Natural killer cell (primary cell): Measurements from ENCODE around the gene EVI5L. TPM values are rescaled to one million over a fixed set of nuclear protein-coding genes. Genes with fewer than 3 reads are reported as not detected.

Experiments
- ATAC-seq, 3 donors: fragments of 150-1000 bp in 2 of 3; fragments of 200-7000 bp in 1 of 3; cut with Tn5 transposase; 1 replicate in 1 of 3; 2 replicates in 2 of 3; pipeline ENCODE4 v1.10.0; 2021; ENCODE audit warnings: mild to moderate bottlenecking in 2 of 3, moderate library complexity in 2 of 3
- DNase-seq, 2 donors: peaks; one replicate each; pipeline versions ENCODE4 v3.0.0 to v3.0.0-alpha.2; 2013 to 2021; ENCODE audit warnings: mixed read lengths in 1 of 2
- H3K27ac ChIP-seq: one replicate; pipeline ENCODE4 v1.5.1; 2013; ENCODE audit warnings: mild to moderate bottlenecking, low read length
- H3K27me3 ChIP-seq: one replicate; pipeline ENCODE4 v1.6.1; 2013; ENCODE audit warnings: low read length; ENCODE audit not compliant: control insufficient read depth, insufficient read depth
- H3K36me3 ChIP-seq: one replicate; pipeline ENCODE4 v1.6.1; 2013; ENCODE audit warnings: low read length; ENCODE audit not compliant: control insufficient read depth, insufficient read depth
- H3K4me1 ChIP-seq: one replicate; pipeline ENCODE4 v1.6.1; 2013; ENCODE audit warnings: low read length; ENCODE audit not compliant: control insufficient read depth, insufficient read depth
- H3K4me3 ChIP-seq: one replicate; pipeline ENCODE4 v1.5.1; 2013; ENCODE audit warnings: low read length
- H3K9me3 ChIP-seq: one replicate; pipeline ENCODE4 v1.6.1; 2013; ENCODE audit warnings: low read length; ENCODE audit not compliant: control insufficient read depth, insufficient read depth
- H3K27ac Mint-ChIP-seq, 2 donors: one replicate each; pipeline ENCODE4 v1.8.0; 2022; ENCODE audit warnings: mild to moderate bottlenecking in 2 of 2, mixed read lengths in 2 of 2, moderate library complexity in 1 of 2
- H3K27me3 Mint-ChIP-seq, 2 donors: one replicate each; pipeline ENCODE4 v1.8.0; 2022; ENCODE audit warnings: low read depth in 2 of 2, mixed read lengths in 2 of 2
- H3K36me3 Mint-ChIP-seq: one replicate; pipeline ENCODE4 v1.8.0; 2022; ENCODE audit warnings: mixed read lengths
- H3K4me1 Mint-ChIP-seq, 2 donors: one replicate each; pipeline ENCODE4 v1.8.0; 2022; ENCODE audit warnings: mixed read lengths in 2 of 2
- H3K4me3 Mint-ChIP-seq: one replicate; pipeline ENCODE4 v1.8.0; 2022; ENCODE audit warnings: mild to moderate bottlenecking, moderate library complexity, mixed read lengths
- H3K9me3 Mint-ChIP-seq, 2 donors: one replicate each; pipeline ENCODE4 v1.8.0; 2022; ENCODE audit warnings: mixed read lengths in 2 of 2
- CTCF ChIP-seq: fragments of 200-600 bp; IDR thresholded peaks from one replicate; pipeline ENCODE4 v1.8.0; 2022; ENCODE audit warnings: antibody characterized with exemption
- WGBS: methylation state at CpG from one replicate; pipeline ENCODE4 v1.1.7; 2013; ENCODE audit warnings: missing lambda C conversion rate; ENCODE audit not compliant: insufficient coverage; 5-methylcytosine and 5-hydroxymethylcytosine counted together
- intact Hi-C: fragments of 100-400 bp; cut with micrococcal nuclease; formaldehyde crosslinking; loops from one replicate; pipeline ENCODE4 v1.14.2; 2022
- total RNA-seq, 4 donors: library from RNA; stranded (reverse); fragments of 120-200 nt in 1 of 4; gene quantifications; one replicate each; pipeline versions ENCODE4 v1.2.3 to v1.2.4, GENCODE V29; 2013 to 2022

Gene EVI5L
- total RNA-seq, 3 donors from 2014 or later (not counting 1 experiment from before 2014, with no cell fraction given) = 9.6 to 13.5 (median 11.3) TPM

DNA sequence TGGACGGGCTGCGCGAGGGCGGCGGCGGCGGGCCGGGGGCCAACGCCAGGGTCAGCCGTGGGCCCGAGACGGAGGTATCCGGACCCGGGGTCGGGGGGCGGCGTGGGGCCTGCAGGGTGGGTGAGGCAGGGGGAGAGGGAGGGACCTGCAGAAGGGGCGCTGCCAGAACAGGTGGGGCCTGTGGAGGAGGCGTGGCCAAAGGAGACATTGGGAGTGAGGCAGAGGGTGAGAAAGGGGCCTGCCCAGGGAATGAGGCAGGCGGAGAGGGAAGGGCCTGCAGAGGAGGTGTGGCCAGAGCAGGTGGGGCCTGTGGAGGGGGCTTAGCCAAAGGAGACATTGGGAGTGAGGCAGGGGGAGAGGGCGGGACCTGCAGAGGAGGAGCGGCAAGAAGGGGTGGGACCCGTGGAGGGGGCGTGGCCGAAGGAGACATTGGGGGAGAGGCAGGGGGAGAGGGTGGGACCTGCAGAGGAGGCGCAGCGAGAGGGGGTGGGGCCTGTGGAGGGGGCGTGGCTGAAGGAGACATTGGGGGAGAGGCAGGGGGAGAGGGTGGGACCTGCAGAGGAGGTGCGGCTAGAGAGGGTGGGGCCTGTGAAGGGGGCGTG is 40.0 kb downstream of the EVI5L start:
- H3K4me1 Mint-ChIP-seq = peaks cover 12 to 35% of the 10 kb centered on the region in 2 donors
- no peaks in the 10 kb centered on the region for H3K36me3 ChIP-seq
- H3K9me3 ChIP-seq = peaks cover 4% of the 10 kb centered on the region
- H3K27me3 ChIP-seq = peaks cover 28% of the 10 kb centered on the region
- no peaks in the 10 kb centered on the region for H3K9me3 Mint-ChIP-seq
- H3K36me3 Mint-ChIP-seq = no peaks in the 10 kb centered on the region
- intact Hi-C loops = loop anchor here (1.0 to 2.0 kb wide), 3 partner anchors 33 to 50 kb away; partner anchors contain the start of genes MAP2K7 and SNAPC2
- no peak for TF ChIP-seq CTCF
- peak overlapping the region; percentile 86 to 89 for H3K27ac Mint-ChIP-seq
- peak overlapping the region; percentile 79 for H3K4me3 Mint-ChIP-seq
- peak in 2 of 3 donors; percentile 4 to 6 for ATAC-seq
- peaks cover 56% of the 10 kb centered on the region for H3K4me1 ChIP-seq
- peaks cover 6 to 37% of the 10 kb centered on the region in 2 donors for H3K27me3 Mint-ChIP-seq
- peak; percentile 41 to 78 for DNase-seq
- no peak overlapping the region for H3K4me3 ChIP-seq
- H3K27ac ChIP-seq = no peak overlapping the region
- 13% methylated on average over 30 of the region's 30 CpGs for WGBS

GRCh38 chr19:7870571-7871436 is 40.8 kb downstream of the EVI5L start:
- Histone ChIP-seq H3K4me3 (no peak overlapping the region), H3K27ac (no peak overlapping the region), H3K36me3 (no peaks in the 10 kb centered on the region), H3K27me3 (peaks cover 28% of the 10 kb centered on the region), H3K4me1 (peaks cover 57% of the 10 kb centered on the region), H3K9me3 (no peaks in the 10 kb centered on the region)
- H3K27ac Mint-ChIP-seq = peak overlapping the region; percentile 86 to 89
- peak overlapping the region; percentile 79 for H3K4me3 Mint-ChIP-seq
- DNase-seq = peak; percentile 48 to 70
- TF ChIP-seq CTCF = no peak
- intact Hi-C loops = no loop called here
- H3K9me3 Mint-ChIP-seq = no peaks in the 10 kb centered on the region
- peaks cover 12 to 35% of the 10 kb centered on the region in 2 donors for H3K4me1 Mint-ChIP-seq
- no peaks in the 10 kb centered on the region for H3K36me3 Mint-ChIP-seq
- peak in 1 of 3 donors; percentile 2 for ATAC-seq
- peaks cover 0 to 31% of the 10 kb centered on the region in 2 donors for H3K27me3 Mint-ChIP-seq
- WGBS = 43% methylated on average over 11 of the region's 11 CpGs

GRCh38 chr19:7871437-7872305 is 41.7 kb downstream of the EVI5L start:
- no peaks in the 10 kb centered on the region for H3K36me3 Mint-ChIP-seq
- Histone ChIP-seq H3K4me1 (peaks cover 57% of the 10 kb centered on the region), H3K9me3 (no peaks in the 10 kb centered on the region), H3K27ac (no peak overlapping the region), H3K27me3 (peaks cover 25% of the 10 kb centered on the region), H3K36me3 (no peaks in the 10 kb centered on the region), H3K4me3 (no peak overlapping the region)
- peak overlapping the region; percentile 9 to 62 for H3K27ac Mint-ChIP-seq
- intact Hi-C loops = no loop called here
- peak in 1 of 3 donors; percentile 4 for ATAC-seq
- peaks cover 0 to 35% of the 10 kb centered on the region in 2 donors for H3K27me3 Mint-ChIP-seq
- H3K4me3 Mint-ChIP-seq = peak overlapping the region; percentile 70
- no peak for TF ChIP-seq CTCF
- WGBS = 7% methylated on average over 33 of the region's 33 CpGs
- peak; percentile 69 to 91 for DNase-seq
- H3K4me1 Mint-ChIP-seq = peaks cover 12 to 35% of the 10 kb centered on the region in 2 donors
- no peaks in the 10 kb centered on the region for H3K9me3 Mint-ChIP-seq
